Right lobe of liver (tissue), 6 donors: ENCODE results near the gene BICRA. TPM values are rescaled to one million over a fixed set of nuclear protein-coding genes. Genes with fewer than 3 reads are reported as not detected.

ENCODE experiments used
- ATAC-seq, 4 donors: fragments of 200-7000 bp; cut with Tn5 transposase; one replicate each; pipeline ENCODE4 v1.9.1; 2020; ENCODE audit warnings: mild to moderate bottlenecking in 4 of 4, moderate library complexity in 4 of 4
- DNase-seq, 3 donors: peaks; one replicate each; pipeline ENCODE4 v3.0.0-alpha.2; 2020
- H3K27ac ChIP-seq, 3 donors: fragments of 200-600 bp; one replicate each; pipeline ENCODE4 v1.8.0; 2022
- H3K27me3 ChIP-seq, 2 donors: fragments of 200-600 bp; one replicate each; pipeline ENCODE4 v1.8.0; 2022
- H3K36me3 ChIP-seq, 4 donors: fragments of 200-600 bp; sonication (generic) in 1 of 4; one replicate each; pipeline versions ENCODE4 v1.5.1 to v1.8.0; 2017 to 2022; ENCODE audit warnings: control low read depth in 1 of 4
- H3K4me1 ChIP-seq, 4 donors: fragments of 200-600 bp; sonication (generic) in 1 of 4; one replicate each; pipeline versions ENCODE4 v1.5.1 to v1.8.0; 2017 to 2022; ENCODE audit warnings: control low read depth in 1 of 4
- H3K4me3 ChIP-seq, 3 donors: fragments of 200-600 bp; one replicate each; pipeline ENCODE4 v1.8.0; 2022
- H3K9me3 ChIP-seq, 4 donors: fragments of 200-600 bp; sonication (generic) in 1 of 4; one replicate each; pipeline versions ENCODE4 v1.5.1 to v1.8.0; 2017 to 2022; ENCODE audit warnings: control low read depth in 1 of 4
- CTCF ChIP-seq, 4 donors: fragments of 200-600 bp in 3 of 4; fragments of 450-650 bp in 1 of 4; IDR thresholded peaks; one replicate each; pipeline versions ENCODE4 v1.5.1 to v1.8.0; 2016 to 2022; ENCODE audit warnings: antibody characterized with exemption in 4 of 4, mild to moderate bottlenecking in 2 of 4
- POLR2A ChIP-seq: fragments of 450-650 bp; IDR thresholded peaks from one replicate; pipeline ENCODE4 v1.6.1; 2017; ENCODE audit warnings: antibody characterized with exemption, mild to moderate bottlenecking
- WGBS: methylation state at CpG from one replicate; pipeline ENCODE4 v1.1.6; 2018; ENCODE audit warnings: low coverage, low lambda C conversion rate; ENCODE audit not compliant: insufficient coverage; ENCODE audit errors: missing lambda C conversion rate; 5-methylcytosine and 5-hydroxymethylcytosine counted together
- intact Hi-C, 2 donors: fragments of 100-400 bp; cut with DNase I; formaldehyde crosslinking; loops; one replicate each; pipeline versions ENCODE4 v1.11.2 to v1.14.1; 2022
- total RNA-seq, 6 experiments: library from RNA; depleted of rRNA in 2 of 6; stranded (reverse); fragments of >200 nt in 2 of 6; fragmentation: NEBNext Ultra II Directional in 3 of 6; extraction: Animal tissue kit (Norgen Biotek cat#: 25700) in 3 of 6; gene quantifications; one replicate each; pipeline versions ENCODE4 v1.1.0 to v1.2.4, GENCODE V29; 2016 to 2023
- donor health status: DM: no; HTN: yes; CAD: no.
- donor health status: DM: no; HTN: no; CAD: no.
- donor health status: DM: no; HTN: no; CAD: no.
- donor health status: DM: no; HTN: yes; CAD: no.
- donor health status: DM: no; HTN: yes; CAD: no.

The BICRA gene
- total RNA-seq, 6 experiments from 2014 or later: 3.7 to 7.3 (median 6.4) TPM

GRCh38 chr19:47608074-47608918, 638 bp upstream of the BICRA start:
- peak; percentile 83 to 94 (median 86) for ATAC-seq
- intact Hi-C loops: no loop called here
- H3K36me3 ChIP-seq: no peaks in the 10 kb centered on the region
- peak in 2 of 4 donors; percentile 5 to 37 for TF ChIP-seq CTCF (IDR thresholded peaks at IDR 0.05)
- TF ChIP-seq POLR2A: peak; percentile 92
- peak overlapping the region; percentile 97 to 99 (median 98) for H3K27ac ChIP-seq
- 0% methylated on average over 38 of the region's 94 CpGs for WGBS
- DNase-seq: peak; percentile 95 to 97 (median 97)
- H3K4me3 ChIP-seq: peak overlapping the region; percentile 99
- no peaks in the 10 kb centered on the region for H3K27me3 ChIP-seq
- H3K4me1 ChIP-seq: peaks cover 0 to 19% (median 8%) of the 10 kb centered on the region in 4 donors
- no peaks in the 10 kb centered on the region for H3K9me3 ChIP-seq

- ATAC-seq (peak; percentile 33 to 51 (median 40)), DNase-seq (peak; percentile 75 to 81 (median 76))
- H3K4me1 ChIP-seq: peaks cover 0 to 19% (median 8%) of the 10 kb centered on the region in 4 donors
- 0% methylated on average over 11 of the region's 50 CpGs for WGBS
- no peaks in the 10 kb centered on the region for H3K27me3 ChIP-seq
- H3K36me3 ChIP-seq: no peaks in the 10 kb centered on the region
- H3K9me3 ChIP-seq: no peaks in the 10 kb centered on the region
- peak overlapping the region; percentile 68 to 99 (median 99) for H3K4me3 ChIP-seq
- H3K27ac ChIP-seq: peak overlapping the region; percentile 83 to 99 (median 89)
- intact Hi-C loops: loop anchor here in 1 of 2 donors (10.0 kb wide), 1 partner anchor 55 kb away; no protein-coding TSS in a partner anchor
- TF ChIP-seq CTCF (IDR thresholded peaks at IDR 0.05): no peak
- TF ChIP-seq POLR2A: peak; percentile 57
Observed at GRCh38 chr19:47609906-47610894, 1.3 kb downstream of the BICRA start.

GRCh38 chr19:47610902-47611301, 2.0 kb downstream of the BICRA start:
- 21% methylated on average over 7 of the region's 7 CpGs for WGBS
- intact Hi-C loops: loop anchor here in 1 of 2 donors (10.0 kb wide), 1 partner anchor 54 kb away; no protein-coding TSS in a partner anchor
- H3K27ac ChIP-seq: peak overlapping the region; percentile 83 to 99 (median 89)

More at GRCh38 chr19:47610902-47611301, 2.0 kb downstream of the BICRA start:
- Histone ChIP-seq H3K36me3 (no peaks in the 10 kb centered on the region), H3K4me1 (peaks cover 0 to 14% (median 7%) of the 10 kb centered on the region in 4 donors), H3K9me3 (no peaks in the 10 kb centered on the region), H3K4me3 (peak overlapping the region in 2 of 3 donors; percentile 99), H3K27me3 (no peaks in the 10 kb centered on the region)
- ATAC-seq (no peak), DNase-seq (no peak)
- TF ChIP-seq POLR2A: no peak
- no peak for TF ChIP-seq CTCF (IDR thresholded peaks at IDR 0.05)
